GM12865 (cell line): ENCODE measurements around the gene NEDD9.
A peak's percentile ranks its signal among the peaks of the same experiment; 100 is the strongest.

Experiments used
- DNase-seq: peaks from one replicate; pipeline ENCODE4 v3.0.0; 2010; ENCODE audit warnings: low read depth
- H3K4me3 ChIP-seq: 2 replicates; pipeline ENCODE4 v1.5.1; 2011; ENCODE audit warnings: mild to moderate bottlenecking, low read depth, low read length, control low read depth
- TF ChIP-seq, protein P1 (sequence below): IDR thresholded peaks from 2 replicates; pipeline ENCODE4 v1.5.1; 2011; ENCODE audit warnings: low read length, control low read depth, low read depth, inconsistent platforms; ENCODE audit not compliant: insufficient read depth; ENCODE audit errors: missing control alignments

Gene NEDD9

DNA sequence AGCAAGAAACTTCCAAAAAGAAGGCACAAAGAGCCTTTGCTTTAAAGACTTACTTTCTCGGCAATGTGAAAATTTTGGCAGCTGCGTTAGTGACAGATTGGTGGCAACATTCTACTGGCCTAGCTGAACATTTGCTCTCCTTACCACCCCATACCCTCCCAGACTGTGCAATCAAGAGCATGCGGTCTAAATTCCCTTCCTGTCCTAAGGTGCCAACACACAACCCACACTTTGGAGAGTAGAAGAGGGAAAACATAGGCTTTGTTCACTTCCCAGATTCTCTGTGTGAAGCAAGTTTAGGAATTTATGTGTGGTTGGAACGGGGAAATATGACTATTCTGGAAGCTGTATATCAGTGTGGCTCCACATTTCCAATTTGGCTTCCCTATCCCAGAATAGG, 29.8 kb upstream of the NEDD9 start:
- TF ChIP-seq, protein P1, sequence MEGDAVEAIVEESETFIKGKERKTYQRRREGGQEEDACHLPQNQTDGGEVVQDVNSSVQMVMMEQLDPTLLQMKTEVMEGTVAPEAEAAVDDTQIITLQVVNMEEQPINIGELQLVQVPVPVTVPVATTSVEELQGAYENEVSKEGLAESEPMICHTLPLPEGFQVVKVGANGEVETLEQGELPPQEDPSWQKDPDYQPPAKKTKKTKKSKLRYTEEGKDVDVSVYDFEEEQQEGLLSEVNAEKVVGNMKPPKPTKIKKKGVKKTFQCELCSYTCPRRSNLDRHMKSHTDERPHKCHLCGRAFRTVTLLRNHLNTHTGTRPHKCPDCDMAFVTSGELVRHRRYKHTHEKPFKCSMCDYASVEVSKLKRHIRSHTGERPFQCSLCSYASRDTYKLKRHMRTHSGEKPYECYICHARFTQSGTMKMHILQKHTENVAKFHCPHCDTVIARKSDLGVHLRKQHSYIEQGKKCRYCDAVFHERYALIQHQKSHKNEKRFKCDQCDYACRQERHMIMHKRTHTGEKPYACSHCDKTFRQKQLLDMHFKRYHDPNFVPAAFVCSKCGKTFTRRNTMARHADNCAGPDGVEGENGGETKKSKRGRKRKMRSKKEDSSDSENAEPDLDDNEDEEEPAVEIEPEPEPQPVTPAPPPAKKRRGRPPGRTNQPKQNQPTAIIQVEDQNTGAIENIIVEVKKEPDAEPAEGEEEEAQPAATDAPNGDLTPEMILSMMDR = no peak
- H3K4me3 ChIP-seq = no peak overlapping the region
- no peak for DNase-seq

DNA sequence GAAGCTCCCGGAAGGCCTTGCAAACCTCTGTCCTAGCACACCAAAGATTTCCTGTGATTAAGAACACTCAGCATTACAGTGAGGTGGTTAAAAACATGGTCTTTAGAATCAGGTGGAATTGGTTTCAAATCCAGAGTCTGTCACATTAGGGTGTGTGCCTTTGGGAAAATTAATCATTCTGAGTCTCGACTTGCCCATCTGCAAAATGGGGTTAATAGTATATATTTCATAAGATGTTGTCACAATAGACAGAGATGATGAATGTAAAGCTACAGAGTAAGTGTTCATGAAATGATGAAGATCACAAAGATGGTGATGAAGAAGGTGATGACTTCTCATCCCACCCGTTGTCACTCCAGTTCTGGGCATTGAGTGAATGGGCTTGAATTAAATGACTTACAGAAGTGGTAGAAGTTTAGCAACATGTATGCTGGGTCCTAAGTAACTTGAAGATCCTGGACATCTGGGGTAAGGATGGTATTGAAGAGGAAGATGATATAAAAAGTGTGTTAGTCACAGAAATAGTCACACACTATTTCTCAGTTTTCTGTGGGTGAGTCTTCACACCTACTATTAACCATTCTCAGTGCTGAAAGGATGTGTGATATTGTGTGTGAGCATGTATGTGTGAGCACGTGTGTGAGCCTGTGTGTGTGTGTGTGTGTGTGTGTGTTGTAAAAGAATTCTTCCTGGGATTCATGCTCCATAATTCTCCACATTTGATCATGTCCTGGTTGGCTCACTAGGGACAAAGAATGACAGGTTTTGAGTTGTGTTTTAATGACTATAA, 28.0 kb upstream of the NEDD9 start:
- TF ChIP-seq, protein P1 = no peak
- H3K4me3 ChIP-seq = no peak overlapping the region
- no peak for DNase-seq

DNA sequence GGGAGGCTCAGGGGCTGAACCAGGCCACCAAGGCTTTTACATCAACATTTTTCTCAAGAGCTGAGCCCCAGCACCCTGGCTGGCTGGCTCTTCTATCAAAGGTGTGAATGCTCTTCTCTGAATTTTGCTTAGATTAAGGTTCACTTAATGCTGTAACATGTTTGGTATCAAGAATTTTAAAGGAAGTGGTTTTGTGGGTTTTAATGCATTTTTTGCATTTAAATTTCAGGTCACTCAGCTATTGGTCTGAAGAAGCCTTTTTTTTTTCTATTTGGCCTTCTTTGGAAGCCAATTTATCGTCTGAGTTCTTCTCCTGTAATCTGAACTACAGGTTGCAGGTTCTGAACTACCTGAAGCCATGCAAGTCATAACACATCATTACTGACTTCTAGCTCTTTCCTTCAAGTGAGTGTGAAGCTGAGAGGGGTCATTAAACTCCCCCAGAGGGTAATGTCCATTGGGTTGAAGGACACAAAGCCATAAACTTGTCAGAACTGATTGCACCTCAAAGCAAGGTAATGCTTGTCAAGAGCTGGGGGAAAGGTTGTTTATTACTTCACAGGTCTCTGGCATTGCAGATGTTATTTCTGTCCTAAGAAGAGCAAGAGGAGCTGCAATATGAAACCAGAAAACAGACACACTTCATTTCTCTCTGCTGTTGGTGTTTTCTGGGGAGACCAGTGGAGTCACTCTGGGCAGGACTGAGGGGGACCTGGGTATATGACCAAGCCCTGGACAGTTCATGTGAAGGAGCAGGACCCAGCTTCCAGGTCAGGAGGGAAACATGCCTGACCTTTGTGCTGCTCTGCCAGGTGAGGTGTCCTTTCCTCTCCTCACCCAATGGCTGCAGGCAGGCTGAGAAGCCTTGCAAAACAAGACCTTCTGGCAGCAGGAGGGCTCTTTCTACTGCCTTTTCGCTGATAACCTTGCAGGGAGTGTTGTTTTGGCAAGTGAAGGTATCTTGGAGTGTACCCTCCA, 26.1 kb upstream of the NEDD9 start:
- no peak overlapping the region for H3K4me3 ChIP-seq
- TF ChIP-seq, protein P1 = no peak
- DNase-seq = peak; percentile 33

DNA sequence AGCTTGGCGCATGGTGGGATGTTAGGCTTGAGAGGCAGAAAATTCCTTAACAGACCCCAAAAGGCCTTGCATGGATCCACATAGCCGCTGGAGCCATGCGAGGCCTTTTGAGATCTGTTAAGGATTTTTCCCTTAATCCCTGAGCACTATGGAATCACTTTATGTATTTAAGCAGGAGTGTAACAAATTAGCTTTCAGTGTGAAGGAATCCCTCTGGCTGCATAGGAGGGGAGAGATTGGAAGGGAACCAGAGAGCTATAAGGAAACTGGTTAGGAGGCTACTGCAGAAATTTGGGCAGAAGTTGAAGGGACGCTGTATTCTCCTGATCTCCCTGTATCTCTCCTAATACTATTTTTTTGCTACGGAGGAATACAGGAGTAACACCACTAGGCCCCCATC, 23.1 kb upstream of the NEDD9 start:
- DNase-seq = no peak
- TF ChIP-seq, protein P1 = no peak
- no peak overlapping the region for H3K4me3 ChIP-seq

DNA sequence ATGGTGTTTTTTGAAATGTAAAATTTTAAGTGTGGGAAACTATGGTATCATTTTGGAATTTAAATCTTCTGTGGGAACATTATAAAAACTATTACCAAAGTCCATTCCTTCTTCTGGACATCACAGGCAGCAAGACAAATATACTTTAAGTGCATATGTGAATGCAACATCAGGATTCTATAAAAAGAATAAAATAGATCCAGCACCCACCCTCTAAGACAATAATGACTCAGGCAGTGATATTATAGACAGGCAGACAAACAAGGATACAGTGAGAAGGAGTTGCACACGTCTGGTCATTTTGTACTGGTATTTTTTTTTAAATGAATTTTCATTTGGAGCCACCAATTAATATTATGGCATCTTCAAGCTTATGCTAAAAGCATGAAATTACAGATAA, 21.1 kb upstream of the NEDD9 start:
- TF ChIP-seq, protein P1 = no peak
- no peak for DNase-seq
- H3K4me3 ChIP-seq = no peak overlapping the region

DNA sequence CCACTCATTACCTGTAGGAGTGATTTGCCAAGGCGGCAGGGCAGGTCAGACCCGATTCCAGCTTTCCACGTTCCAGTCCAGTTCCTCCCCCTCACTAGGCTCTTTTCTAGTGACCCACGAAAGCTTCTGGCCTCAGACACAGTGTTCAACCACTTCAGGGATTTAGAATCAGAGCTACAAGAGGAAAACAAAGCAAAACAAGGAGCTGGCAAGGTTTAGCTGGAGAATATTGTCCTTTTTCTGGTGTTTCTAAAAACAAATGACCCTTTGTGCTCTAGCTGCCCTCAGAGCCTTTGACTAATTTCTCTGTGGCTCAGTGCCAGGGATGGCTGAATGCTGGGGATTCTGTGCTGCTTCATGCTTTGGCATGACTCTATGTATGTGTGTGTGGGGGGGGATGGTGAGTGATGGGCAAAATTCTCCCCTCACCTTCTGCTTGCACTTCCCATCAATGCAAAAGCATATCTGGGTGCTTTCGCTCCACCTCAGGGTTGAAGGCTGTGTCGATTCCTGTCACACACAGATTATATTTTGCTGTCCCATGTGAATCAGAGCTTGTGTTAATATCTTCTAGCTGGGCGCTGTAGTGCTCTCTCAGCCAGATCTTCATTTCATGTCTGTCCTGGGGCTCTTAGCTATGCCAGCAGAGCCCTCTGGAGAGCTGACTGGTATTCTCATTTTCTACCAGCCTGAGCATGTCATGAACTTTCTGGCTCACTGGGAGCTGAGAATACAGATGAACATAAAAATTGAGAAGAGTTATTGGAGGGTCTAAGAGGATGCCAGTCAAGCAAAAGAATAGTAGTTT, 19.3 kb upstream of the NEDD9 start:
- no peak overlapping the region for H3K4me3 ChIP-seq
- DNase-seq = no peak
- TF ChIP-seq, protein P1 = no peak
